ENCODE measurements around the gene FIG4. TPM values are rescaled to one million over a fixed set of nuclear protein-coding genes. Genes with fewer than 3 reads are reported as not detected.

FIG4 gene
- polyA plus RNA-seq, 1 of the 3 experiments (the other 2 are of a cell fraction): 6.8 TPM

- CTCF ChIA-PET: interaction anchor here (0.9 to 3.3 kb wide), 13 partner anchors 9 to 610 kb away, joined by 3 to 15 read pairs (median 4); no protein-coding TSS in a partner anchor
- no peak overlapping the region for H3K4me2 ChIP-seq
- TF ChIP-seq RXRA (IDR thresholded peaks at IDR 0.05; ENCODE audit: borderline replicate concordance, low read depth) (no peak), RAD21 (IDR thresholded peaks at IDR 0.05; ENCODE audit: low read length) (0 out of 2 replicates have a peak, but pooled peaks have one; percentile 11), MXI1 (IDR thresholded peaks at IDR 0.05; ENCODE audit: low read depth, low read length) (no peak), GATA2 (CRISPR knock-in tag; IDR thresholded peaks at IDR 0.05) (peak; percentile 85), RCOR1 (IDR thresholded peaks at IDR 0.05; ENCODE audit: low read length) (peak; percentile 75; the same call in 1 of the 2 replicates), GABPA (IDR thresholded peaks at IDR 0.05; ENCODE audit: low read depth) (no peak), EP300 (IDR thresholded peaks at IDR 0.05; ENCODE audit: borderline replicate concordance in 1 of 2, low read depth in 1 of 2, low read length in 1 of 2) (peak in 1 of 2 experiments; percentile 40; a peak in 1 of 4 replicates), FOXM1 (IDR thresholded peaks at IDR 0.05; ENCODE audit: low read depth) (no peak), TAF1 (IDR thresholded peaks at IDR 0.05; ENCODE audit: borderline replicate concordance, low read depth, low read length) (no peak), MAX (IDR thresholded peaks at IDR 0.05; ENCODE audit: low read depth) (no peak), POLR2AphosphoS5 (IDR thresholded peaks at IDR 0.05; ENCODE audit: low read depth, low read length) (no peak), SIN3A (IDR thresholded peaks at IDR 0.05; ENCODE audit: borderline replicate concordance, low read depth, low read length) (no peak), RFX5 (IDR thresholded peaks at IDR 0.05; ENCODE audit: low read length) (0 out of 2 replicates have a peak, but pooled peaks have one; percentile 35), IRF3 (IDR thresholded peaks at IDR 0.05; ENCODE audit: low read depth, low read length) (no peak), SMC3 (IDR thresholded peaks at IDR 0.05; ENCODE audit: low read depth, low read length) (no peak), USF2 (IDR thresholded peaks at IDR 0.05; ENCODE audit: borderline replicate concordance, low read depth, low read length) (no peak), CHD2 (IDR thresholded peaks at IDR 0.05; ENCODE audit: low read length, partially characterized antibody) (peak; percentile 27), PBX3 (IDR thresholded peaks at IDR 0.05) (no peak), JUND (IDR thresholded peaks at IDR 0.05) (no peak), ELF1 (IDR thresholded peaks at IDR 0.05) (no peak), YY1 (IDR thresholded peaks at IDR 0.05; ENCODE audit: low read depth) (no peak), TEAD4 (IDR thresholded peaks at IDR 0.05; ENCODE audit: borderline replicate concordance, insufficient read depth) (no peak), FOSL2 (IDR thresholded peaks at IDR 0.05; ENCODE audit: borderline replicate concordance, low read depth) (no peak), EZH2phosphoT487 (IDR thresholded peaks at IDR 0.05; ENCODE audit: borderline replicate concordance, low read depth) (no peak), NFIC (IDR thresholded peaks at IDR 0.05; ENCODE audit: borderline replicate concordance) (no peak), FOXJ3 (CRISPR knock-in tag; IDR thresholded peaks at IDR 0.05) (peak; percentile 62), USF1 (IDR thresholded peaks at IDR 0.05; ENCODE audit: borderline replicate concordance, low read depth) (no peak), MEF2A (IDR thresholded peaks at IDR 0.05; ENCODE audit: borderline replicate concordance, low read depth) (no peak), TCF12 (IDR thresholded peaks at IDR 0.05) (no peak), ZBTB33 (IDR thresholded peaks at IDR 0.05; ENCODE audit: borderline replicate concordance, low read depth) (no peak)
Observed at GRCh38 chr6:109782491-109782999, 91.4 kb downstream of the FIG4 start.

More at GRCh38 chr6:109782491-109782999, 91.4 kb downstream of the FIG4 start:
- Histone ChIP-seq H3K27ac (ENCODE audit: low read depth in 2 of 2, low read length in 1 of 2) (peak overlapping the region in 1 of 2 experiments; percentile 47; a peak in 2 of 4 replicates), H3K4me3 (ENCODE audit: low read depth in 2 of 2, low read length in 1 of 2) (no peak overlapping the region), H3K9me3 (no peaks in the 10 kb centered on the region), H3F3A (replicated peaks; ENCODE audit: insufficient read depth) (no peaks in the 10 kb centered on the region), H2AFZ (ENCODE audit: low read depth) (no peak overlapping the region), H4K20me1 (ENCODE audit: insufficient read depth) (no peaks in the 10 kb centered on the region), H3K9me2 (no peaks in the 10 kb centered on the region), H3K27me3 (ENCODE audit: insufficient read depth) (no peaks in the 10 kb centered on the region), H3K4me1 (ENCODE audit: control insufficient read depth in 1 of 2, insufficient read depth in 2 of 2, low read depth in 1 of 2, low read length in 1 of 2) (peaks cover 0 to 16% of the 10 kb centered on the region in 2 experiments; a peak in 2 of 4 replicates), H3K79me2 (ENCODE audit: insufficient read depth) (no peaks in the 10 kb centered on the region), H3K36me3 (replicated peaks in 1 of 2; ENCODE audit: control insufficient read depth in 1 of 2, insufficient read depth in 2 of 2, low read length in 1 of 2) (peaks cover 0 to 9% of the 10 kb centered on the region in 2 experiments), H3K9ac (no peak overlapping the region)
- DNase-seq: peak; percentile 50
- WGBS (ENCODE audit: low lambda C conversion rate): 33% methylated on average over 2 of the region's 2 CpGs
- POLR2A ChIA-PET: no interaction called here
